NCI-H446 treated with DMSO at 0.1 percent for 48 hours (cell line): ENCODE results near the gene MAS1.
"Not testable (repeated sequence)": the region's sequence is repeated elsewhere in the genome, so short reads cannot be mapped to it uniquely, and the experiment has no call there.

ENCODE experiments used
- DNase-seq: peaks from one replicate; lab custom pipeline; 2025; lab: John Stamatoyannopoulos, UW

MAS1 gene

DNA sequence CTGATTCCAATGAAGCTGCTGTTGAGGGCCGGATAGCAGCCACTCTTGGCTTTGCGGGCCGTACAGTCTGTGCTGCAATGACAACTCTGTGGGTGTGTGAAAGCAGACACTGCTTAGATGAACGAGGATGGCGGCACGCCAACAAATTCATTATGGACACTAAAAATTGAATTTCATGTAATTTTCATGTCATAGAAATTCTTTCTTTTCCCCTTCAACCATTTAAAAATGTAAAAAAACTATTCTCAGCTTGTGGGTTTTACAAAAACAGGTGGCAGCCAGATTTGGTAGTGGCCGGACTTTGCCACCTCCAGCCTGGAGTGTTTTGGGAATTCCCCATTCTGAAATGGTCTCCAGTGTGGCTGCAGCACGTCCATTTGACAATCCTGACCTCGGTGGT lies 26.0 kb downstream of the MAS1 start:
- no peak for DNase-seq

DNA sequence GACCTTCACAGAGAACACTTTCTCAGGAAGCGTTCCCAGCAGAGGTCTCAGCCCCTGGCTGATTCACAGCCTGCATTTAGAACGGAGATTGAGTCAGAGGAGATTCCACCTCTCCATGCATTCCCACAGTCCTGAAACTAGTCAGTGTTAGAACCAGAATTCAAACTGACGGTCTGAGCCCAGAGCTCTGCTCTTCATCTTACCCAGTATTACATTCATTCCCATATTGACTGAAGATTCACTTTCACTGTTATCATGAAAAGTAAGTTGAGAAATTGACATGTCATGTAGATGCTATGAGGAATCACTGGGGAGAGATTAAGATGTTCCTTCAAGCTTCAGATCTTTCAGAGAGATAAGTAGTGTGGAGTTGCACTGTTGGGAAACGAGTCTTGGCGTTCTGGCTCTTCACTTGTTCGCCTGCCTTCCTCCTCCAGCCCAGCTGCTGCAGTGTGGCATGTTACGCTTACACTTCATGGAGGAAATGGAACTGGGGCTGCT lies 28.3 kb downstream of the MAS1 start:
- DNase-seq, result no peak

DNA sequence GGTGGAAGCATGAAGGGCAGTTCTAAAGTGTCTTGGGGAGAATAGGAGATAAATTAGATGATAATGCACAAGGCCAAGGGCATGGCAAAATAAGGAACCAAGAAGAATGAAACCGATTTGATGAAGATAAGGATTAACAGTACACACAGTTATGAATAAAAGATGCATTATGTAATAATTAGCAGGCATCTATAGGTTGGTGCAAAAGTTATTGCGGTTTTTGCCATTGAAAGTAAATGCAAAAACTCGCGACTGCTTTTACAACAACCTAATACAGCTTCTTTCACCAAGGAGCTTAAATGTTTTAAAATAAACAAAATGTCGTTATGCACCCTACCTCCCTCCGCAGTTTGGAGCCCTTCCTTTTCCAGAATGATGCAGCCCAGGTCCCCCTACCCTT lies 29.0 kb downstream of the MAS1 start:
- DNase-seq, result no peak

DNA sequence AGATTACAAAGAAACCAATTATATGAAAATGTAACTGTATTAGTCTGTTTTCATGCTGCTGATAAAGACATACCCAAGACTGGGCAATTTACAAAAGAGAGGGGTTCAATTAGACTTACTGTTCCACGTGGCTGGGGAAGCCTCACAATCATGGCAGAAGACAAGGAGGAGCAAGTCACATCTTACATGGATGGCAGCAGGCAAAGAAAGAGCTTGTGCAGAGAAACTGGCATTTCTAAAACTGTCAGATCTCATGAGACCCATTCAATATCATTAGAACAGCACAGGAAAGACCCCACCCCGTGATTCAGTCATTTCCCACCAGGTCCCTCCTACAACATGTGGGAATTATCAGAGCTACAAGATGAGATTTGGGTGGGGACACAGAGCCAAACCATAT lies 33.4 kb downstream of the MAS1 start:
- DNase-seq, result not testable (repeated sequence)

DNA sequence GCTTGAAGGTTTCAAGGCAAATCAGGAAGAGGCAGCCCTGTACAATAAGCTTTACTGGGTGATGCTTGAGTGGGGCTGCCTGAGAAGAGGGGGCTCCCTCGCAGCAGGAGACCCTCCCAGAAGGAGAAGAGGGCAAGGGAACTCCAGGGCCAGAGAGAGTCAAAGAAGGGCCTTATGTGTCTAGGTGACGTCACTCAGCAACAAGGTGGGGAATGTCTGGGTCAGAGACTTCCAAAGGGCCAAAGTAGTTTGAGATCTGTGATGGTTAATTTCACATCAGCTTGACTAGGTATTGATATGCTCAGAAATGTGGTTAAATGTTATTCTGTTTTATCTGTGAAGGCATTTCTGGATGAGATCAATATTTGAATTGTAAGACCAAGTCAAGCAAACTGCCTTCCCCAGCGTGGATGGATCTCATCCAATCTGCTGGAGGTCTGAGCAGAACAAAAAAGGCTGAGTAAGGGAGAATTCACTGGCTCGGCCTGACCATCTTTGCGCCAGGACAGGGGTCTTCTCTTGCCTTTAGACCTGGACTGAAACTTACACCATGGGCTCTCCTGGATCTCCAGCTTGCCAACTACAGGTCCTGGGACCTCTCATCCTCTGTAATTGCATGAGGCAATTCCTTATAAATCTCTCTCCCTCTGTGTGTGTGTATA lies 35.9 kb downstream of the MAS1 start:
- DNase-seq, result no peak

- no peak for DNase-seq
These were observed 39.0 kb downstream of the MAS1 start for GRCh38 chr6:159929819-159930218.

GRCh38 chr6:159931112-159931511 lies 40.3 kb downstream of the MAS1 start:
- no peak for DNase-seq

GRCh38 chr6:159931846-159932245 lies 41.1 kb downstream of the MAS1 start:
- DNase-seq, result no peak

DNA sequence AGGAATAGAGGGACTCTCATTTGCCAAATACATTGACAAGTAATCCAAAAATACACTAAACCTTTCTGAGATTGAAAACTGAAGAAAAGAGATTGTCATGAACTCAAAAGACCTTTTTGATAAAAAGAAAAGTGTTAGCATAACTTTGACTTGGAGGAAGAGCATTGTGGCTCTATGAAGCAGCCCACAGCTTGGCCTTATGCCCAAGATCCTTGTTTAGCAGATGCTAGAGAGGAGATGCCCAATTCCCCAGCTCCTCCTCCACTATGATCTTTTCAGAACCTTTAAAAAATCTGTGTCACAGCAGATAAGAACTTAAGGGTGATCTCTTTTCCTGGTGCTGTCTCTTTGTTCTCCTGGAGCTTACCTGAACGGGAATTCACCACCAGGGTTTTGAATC lies 42.3 kb downstream of the MAS1 start:
- DNase-seq, result no peak

GRCh38 chr6:159934181-159934580 lies 43.4 kb downstream of the MAS1 start:
- no peak for DNase-seq

GRCh38 chr6:159935065-159935464 lies 44.3 kb downstream of the MAS1 start:
- DNase-seq, result no peak

DNA sequence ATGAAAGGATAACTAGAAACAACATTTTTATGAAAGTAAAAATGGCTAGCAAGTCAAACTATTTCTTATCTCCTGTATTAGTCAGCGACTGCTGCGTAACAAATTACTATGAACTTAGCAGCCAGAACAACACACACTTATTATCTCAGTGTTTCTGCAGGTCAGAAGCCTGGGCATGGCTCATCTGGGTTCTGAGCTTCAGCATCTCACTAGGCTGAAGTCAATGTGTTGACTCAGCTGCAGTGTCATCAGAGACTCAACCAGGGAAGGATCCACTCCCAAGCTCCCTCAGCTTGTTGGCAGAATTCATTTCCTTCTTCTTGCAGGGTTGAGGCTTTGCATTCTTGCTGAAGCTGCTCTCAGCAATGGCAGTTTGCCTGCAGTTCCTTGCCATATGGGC lies 44.8 kb downstream of the MAS1 start:
- no peak for DNase-seq

DNA sequence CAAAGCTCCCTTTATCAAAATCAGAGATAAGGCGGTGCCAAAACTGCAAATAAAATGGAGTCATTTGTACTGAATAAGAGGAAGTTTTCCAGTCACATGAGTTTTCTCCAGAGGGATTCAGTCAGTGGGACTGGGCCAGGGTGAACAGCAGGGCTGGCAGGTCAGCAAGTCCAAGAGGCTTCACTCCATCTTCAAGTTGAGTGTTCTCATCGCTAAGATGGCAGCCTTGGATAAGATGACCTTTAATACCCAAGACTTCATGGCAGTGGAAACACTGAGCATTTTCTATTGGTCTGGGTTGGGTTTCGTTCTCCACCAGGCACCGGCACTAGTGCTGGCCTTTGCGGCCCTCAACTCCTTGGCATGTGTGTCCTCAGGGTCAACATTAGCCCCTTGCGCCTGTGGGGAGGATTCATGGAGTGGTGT lies 48.8 kb downstream of the MAS1 start:
- DNase-seq, result no peak
